Neural cell (in vitro differentiated cells): Measurements from ENCODE around the gene CACNA1E.

Source experiments
- EZH2 ChIP-seq: fragments of 200-600, 300-800 bp; shearing (Covaris generic), sonication (generic); IDR thresholded peaks from 2 replicates; pipeline ENCODE4 v1.6.1; 2014; ENCODE audit warnings: antibody characterized with exemption, low read length, borderline replicate concordance, mild to moderate bottlenecking; ENCODE audit not compliant: insufficient read depth, poor library complexity, severe bottlenecking
- POLR2AphosphoS5 ChIP-seq: IDR thresholded peaks from 2 replicates; pipeline ENCODE4 v1.6.1; 2012
- SMC3 ChIP-seq: fragments of 450-650 bp; conservative IDR thresholded peaks from 2 replicates; pipeline ENCODE4 v1.6.1; 2014; ENCODE audit warnings: antibody characterized with exemption, mild to moderate bottlenecking, moderate library complexity; ENCODE audit not compliant: poor library complexity
- TAF1 ChIP-seq: IDR thresholded peaks from 2 replicates; pipeline ENCODE4 v1.6.1; 2012; ENCODE audit warnings: low read depth
- TF ChIP-seq, protein P1 (sequence below): fragments of 450-650 bp; IDR thresholded peaks from 2 replicates; pipeline ENCODE4 v1.5.1; 2014; ENCODE audit warnings: antibody characterized with exemption, mild to moderate bottlenecking, moderate library complexity; ENCODE audit not compliant: poor library complexity, severe bottlenecking

DNA sequence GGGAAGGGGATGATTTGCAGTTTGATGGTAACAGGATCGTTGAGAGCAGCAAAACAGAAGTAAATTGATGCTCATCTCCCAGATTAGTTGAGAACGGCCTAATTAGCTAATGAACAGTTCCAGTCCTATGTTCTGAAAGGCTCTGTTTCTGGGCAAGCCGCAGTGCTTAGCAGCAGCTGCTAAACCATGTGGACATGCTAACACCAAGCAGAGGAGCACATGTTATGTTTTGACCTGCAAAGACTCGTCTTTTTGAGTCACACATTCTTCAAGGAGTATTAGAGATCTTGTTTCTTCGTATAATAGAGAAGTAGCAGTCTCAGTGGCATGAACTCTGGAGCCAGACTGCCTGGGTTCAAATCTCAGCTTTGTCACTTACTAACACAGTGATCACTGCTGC, 58.1 kb downstream of the CACNA1E start:
- TF ChIP-seq, protein P1, sequence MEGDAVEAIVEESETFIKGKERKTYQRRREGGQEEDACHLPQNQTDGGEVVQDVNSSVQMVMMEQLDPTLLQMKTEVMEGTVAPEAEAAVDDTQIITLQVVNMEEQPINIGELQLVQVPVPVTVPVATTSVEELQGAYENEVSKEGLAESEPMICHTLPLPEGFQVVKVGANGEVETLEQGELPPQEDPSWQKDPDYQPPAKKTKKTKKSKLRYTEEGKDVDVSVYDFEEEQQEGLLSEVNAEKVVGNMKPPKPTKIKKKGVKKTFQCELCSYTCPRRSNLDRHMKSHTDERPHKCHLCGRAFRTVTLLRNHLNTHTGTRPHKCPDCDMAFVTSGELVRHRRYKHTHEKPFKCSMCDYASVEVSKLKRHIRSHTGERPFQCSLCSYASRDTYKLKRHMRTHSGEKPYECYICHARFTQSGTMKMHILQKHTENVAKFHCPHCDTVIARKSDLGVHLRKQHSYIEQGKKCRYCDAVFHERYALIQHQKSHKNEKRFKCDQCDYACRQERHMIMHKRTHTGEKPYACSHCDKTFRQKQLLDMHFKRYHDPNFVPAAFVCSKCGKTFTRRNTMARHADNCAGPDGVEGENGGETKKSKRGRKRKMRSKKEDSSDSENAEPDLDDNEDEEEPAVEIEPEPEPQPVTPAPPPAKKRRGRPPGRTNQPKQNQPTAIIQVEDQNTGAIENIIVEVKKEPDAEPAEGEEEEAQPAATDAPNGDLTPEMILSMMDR, result no peak
- TF ChIP-seq EZH2, result no peak
- TF ChIP-seq TAF1, result no peak
- no peak for TF ChIP-seq POLR2AphosphoS5
- TF ChIP-seq SMC3, result no peak
